ENCODE results near the gene ZNF680.
"Not testable (repeated sequence)": the region's sequence is repeated elsewhere in the genome, so short reads cannot be mapped to it uniquely, and the experiment has no call there.

Gene ZNF680

GRCh38 chr7:64562626-64563278 lies at the start of gene ZNF680:
Gene ZNF680, minus strand, starts transcription at chr7:64563071. Its CDS starts 117 bp downstream, at chr7:64562954.
- no peak for DNase-seq

GRCh38 chr7:64612452-64612851 lies 49.6 kb upstream of the ZNF680 start:
- no peak for DNase-seq

DNA sequence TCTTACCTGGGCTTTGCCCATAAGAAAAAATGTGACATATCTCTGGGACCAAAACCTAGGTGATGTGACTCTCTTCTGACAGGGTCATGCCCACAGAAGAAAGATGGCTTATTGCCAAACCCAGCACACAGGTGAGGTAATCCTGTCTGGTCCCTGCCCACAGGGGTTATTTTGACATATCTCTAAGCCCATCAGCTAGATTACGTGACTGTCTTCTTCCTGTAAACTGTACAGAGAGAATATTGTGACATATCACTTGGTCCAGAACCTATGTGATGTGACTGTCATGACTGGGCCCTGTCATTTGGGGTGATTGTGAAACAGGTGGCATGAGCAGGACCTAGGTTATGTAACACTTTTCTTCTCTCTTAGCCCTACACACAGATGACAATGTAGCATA lies 48.8 kb upstream of the ZNF680 start:
- DNase-seq, result no peak

DNA sequence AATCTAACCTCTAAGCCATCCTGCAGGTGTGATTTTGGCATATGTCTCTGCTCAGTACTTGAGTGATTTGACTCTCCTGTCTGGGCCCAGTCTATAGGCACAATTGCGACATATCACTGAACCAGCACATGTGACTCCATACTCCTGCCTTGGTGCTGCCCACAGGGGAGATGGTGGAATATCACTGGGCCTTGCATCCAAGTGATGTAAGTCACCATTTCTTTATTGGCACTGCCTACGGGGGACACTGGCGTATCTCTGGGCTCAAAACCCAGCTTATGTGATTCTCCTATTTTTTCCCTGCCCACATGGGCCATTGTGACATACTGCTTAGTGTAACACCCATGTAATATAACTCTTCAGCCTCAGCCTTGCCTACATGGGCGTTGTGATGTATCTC lies 48.1 kb upstream of the ZNF680 start:
- DNase-seq, result no peak

GRCh38 chr7:64608116-64608910 lies 45.4 kb upstream of the ZNF680 start:
- no peak for DNase-seq

DNA sequence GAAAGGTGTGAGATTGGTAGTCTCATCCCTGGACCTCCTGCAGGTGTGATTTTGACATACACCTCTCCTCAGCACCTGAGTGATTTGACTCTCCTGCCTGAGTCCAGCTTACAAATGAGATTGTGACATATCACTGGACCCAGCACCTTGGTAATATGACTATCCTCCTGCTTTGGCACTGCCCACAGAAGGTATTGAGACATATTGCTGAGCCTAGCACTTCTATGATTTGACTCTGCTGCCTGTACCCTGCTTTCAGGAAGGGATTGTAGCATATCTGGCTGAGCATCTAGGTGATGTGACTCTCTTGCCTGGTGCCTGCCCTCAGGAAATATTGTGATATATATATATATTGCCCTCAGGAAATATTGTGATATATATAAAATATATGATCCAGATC lies 43.5 kb upstream of the ZNF680 start:
- DNase-seq, result no peak

DNA sequence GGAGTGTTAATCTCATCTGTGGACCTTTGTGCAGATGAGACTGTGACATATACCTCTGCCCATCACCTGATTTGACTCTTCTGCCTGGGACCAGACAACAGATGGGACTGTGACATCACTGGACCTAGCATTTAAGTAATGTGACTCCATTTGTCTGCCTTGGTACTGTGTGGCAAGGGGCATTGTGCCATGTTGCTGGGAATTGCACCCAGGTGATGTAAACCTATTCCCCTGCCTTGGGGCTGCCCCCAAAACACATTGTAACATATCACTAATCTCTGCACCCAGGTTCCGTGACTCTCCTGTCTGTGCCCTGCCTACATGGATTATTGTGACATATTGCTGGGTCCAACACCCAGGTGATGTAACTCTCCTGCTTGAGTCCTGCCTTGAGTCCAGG lies 40.4 kb upstream of the ZNF680 start:
- no peak for DNase-seq

DNA sequence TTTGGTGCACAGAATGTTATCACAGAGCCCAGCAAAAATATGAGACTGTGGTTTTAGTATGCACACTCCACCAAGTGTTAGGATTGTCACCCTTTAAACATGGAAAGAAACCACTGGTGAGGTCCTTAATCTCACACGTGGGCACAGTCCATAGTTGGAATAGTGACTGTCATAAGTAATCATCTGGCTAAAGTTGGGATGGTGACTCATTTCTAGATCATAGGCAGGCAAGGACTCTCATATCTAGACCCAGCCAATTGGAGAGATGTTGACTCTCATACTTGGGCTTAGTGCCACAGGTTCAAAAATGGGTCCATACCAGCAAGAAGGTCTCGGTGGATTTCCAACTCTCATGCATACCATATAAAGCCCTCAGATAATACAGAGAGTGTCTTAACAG lies 39.6 kb upstream of the ZNF680 start:
- no peak for DNase-seq

- no peak for DNase-seq
Measured at GRCh38 chr7:64602086-64602485, 39.2 kb upstream of the ZNF680 start.

DNA sequence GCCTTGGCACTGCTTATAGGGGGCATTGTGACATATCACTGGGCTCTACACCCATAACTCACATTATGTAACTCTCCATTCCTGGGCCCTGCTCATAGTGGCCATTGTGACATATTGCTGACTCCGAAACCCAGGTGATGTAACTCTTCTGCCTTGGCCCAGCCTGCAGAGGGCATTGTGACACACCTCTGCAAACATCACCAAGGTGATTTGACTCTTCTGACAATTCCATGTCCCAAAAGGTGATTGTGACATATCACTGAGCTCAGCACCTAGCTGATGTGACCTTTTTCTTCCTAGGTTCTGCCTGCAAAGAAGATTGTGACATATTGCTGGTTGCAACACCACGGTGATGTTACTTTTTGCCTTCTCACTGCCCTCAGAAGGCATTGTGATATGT lies 36.5 kb upstream of the ZNF680 start:
- no peak for DNase-seq

DNA sequence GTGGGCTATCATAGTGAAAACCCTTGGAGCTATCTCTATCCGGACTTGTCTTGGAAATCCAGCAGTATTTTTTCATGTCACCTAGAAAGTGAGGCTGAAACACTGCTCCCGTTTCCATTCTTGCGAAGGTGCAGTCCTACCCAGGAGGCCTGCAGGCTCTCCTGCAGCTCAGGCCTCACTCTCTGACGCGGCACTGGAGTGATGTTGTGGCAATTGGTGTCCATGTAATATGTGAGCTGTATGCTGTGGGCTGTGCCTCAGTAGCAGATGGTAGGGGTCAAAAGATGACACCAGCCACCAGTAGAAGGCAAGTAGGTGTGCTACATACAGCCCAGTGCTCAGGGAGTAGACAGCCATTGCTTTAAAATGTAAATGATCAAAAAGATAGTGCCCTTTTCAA lies 28.1 kb upstream of the ZNF680 start:
- no peak for DNase-seq

- DNase-seq, result no peak
Measured at GRCh38 chr7:64581926-64582894, 19.3 kb upstream of the ZNF680 start.

- no peak for DNase-seq
Measured at GRCh38 chr7:64581391-64581790, 18.5 kb upstream of the ZNF680 start.

- DNase-seq, result no peak
Measured at GRCh38 chr7:64574540-64575099, 11.7 kb upstream of the ZNF680 start.

GRCh38 chr7:64570284-64570605 lies 7.4 kb upstream of the ZNF680 start:
- not testable (repeated sequence) for DNase-seq

- not testable (repeated sequence) for DNase-seq
Measured at GRCh38 chr7:64569372-64570283, 6.8 kb upstream of the ZNF680 start.

- no peak for DNase-seq
Measured at GRCh38 chr7:64562256-64562625, 630 bp downstream of the ZNF680 start.

DNA sequence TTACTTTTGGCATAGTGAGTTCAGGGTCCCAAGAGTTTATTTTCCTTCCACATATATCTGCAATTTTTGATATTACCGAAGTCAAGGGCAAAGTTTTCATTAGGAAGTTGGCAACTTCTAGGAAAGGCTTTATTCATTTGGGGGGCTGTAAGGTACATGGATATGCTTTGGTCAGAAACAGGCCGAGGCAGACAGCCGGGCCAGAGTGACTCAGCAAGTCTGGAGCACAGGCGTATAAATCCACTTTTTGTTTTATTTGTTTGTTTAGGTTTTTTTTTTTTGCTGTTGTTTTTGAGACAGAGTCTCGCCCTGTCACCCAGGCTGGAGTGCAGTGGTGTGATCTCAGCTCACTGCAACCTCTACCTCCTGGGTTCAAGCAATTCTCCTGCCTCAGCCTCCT lies 3.7 kb downstream of the ZNF680 start:
- no peak for DNase-seq

- DNase-seq, result no peak
Measured at GRCh38 chr7:64558781-64559180, 4.1 kb downstream of the ZNF680 start.

- DNase-seq, result no peak
Measured at GRCh38 chr7:64558323-64558705, 4.6 kb downstream of the ZNF680 start.

- no peak for DNase-seq
Measured at GRCh38 chr7:64557601-64558322, 5.1 kb downstream of the ZNF680 start.

- no peak for DNase-seq
Measured at GRCh38 chr7:64555046-64555445, 7.8 kb downstream of the ZNF680 start.
